ENCODE data around the gene SULF2.

Gene SULF2

GRCh38 chr20:47669152-47669425 lies 116.2 kb downstream of the SULF2 start:
- DNase-seq (ENCODE audit: low read depth, low spot score) = no peak

GRCh38 chr20:47668313-47669151 lies 116.7 kb downstream of the SULF2 start:
- DNase-seq (ENCODE audit: low read depth, low spot score) = no peak

GRCh38 chr20:47667531-47668312 lies 117.6 kb downstream of the SULF2 start:
- DNase-seq (ENCODE audit: low read depth, low spot score) = no peak

- no peak for DNase-seq (ENCODE audit: low read depth, low spot score)
These were observed 118.2 kb downstream of the SULF2 start for GRCh38 chr20:47667086-47667485.

GRCh38 chr20:47666304-47666703 lies 119.0 kb downstream of the SULF2 start:
- DNase-seq (ENCODE audit: low read depth, low spot score) = no peak

- no peak for DNase-seq (ENCODE audit: low read depth, low spot score)
These were observed 119.9 kb downstream of the SULF2 start for GRCh38 chr20:47665221-47665991.

- no peak for DNase-seq (ENCODE audit: low read depth, low spot score)
These were observed 120.5 kb downstream of the SULF2 start for GRCh38 chr20:47664744-47665143.

- DNase-seq (ENCODE audit: low read depth, low spot score) = no peak
These were observed 121.2 kb downstream of the SULF2 start for GRCh38 chr20:47664068-47664437.

GRCh38 chr20:47663354-47664067 lies 121.8 kb downstream of the SULF2 start:
- peak; percentile 68 for DNase-seq (ENCODE audit: low read depth, low spot score)

GRCh38 chr20:47662483-47663353 lies 122.6 kb downstream of the SULF2 start:
- no peak for DNase-seq (ENCODE audit: low read depth, low spot score)

- DNase-seq (ENCODE audit: low read depth, low spot score) = no peak
These were observed 123.6 kb downstream of the SULF2 start for GRCh38 chr20:47661714-47662113.

GRCh38 chr20:47660983-47661700 lies 124.1 kb downstream of the SULF2 start:
- no peak for DNase-seq (ENCODE audit: low read depth, low spot score)

GRCh38 chr20:47660602-47660905 lies 124.7 kb downstream of the SULF2 start:
- DNase-seq (ENCODE audit: low read depth, low spot score) = no peak

- no peak for DNase-seq (ENCODE audit: low read depth, low spot score)
These were observed 125.2 kb downstream of the SULF2 start for GRCh38 chr20:47659904-47660601.

GRCh38 chr20:47656318-47656717 lies 129.0 kb downstream of the SULF2 start:
- no peak for DNase-seq (ENCODE audit: low read depth, low spot score)

GRCh38 chr20:47655635-47656034 lies 129.6 kb downstream of the SULF2 start:
- DNase-seq (ENCODE audit: low read depth, low spot score) = no peak

GRCh38 chr20:47654370-47654769 lies 130.9 kb downstream of the SULF2 start:
- no peak for DNase-seq (ENCODE audit: low read depth, low spot score)

GRCh38 chr20:47653869-47654268 lies 131.4 kb downstream of the SULF2 start:
- no peak for DNase-seq (ENCODE audit: low read depth, low spot score)

- DNase-seq (ENCODE audit: low read depth, low spot score) = no peak
These were observed 132.5 kb downstream of the SULF2 start for GRCh38 chr20:47652794-47653193.

GRCh38 chr20:47652301-47652700 lies 133.0 kb downstream of the SULF2 start:
- no peak for DNase-seq (ENCODE audit: low read depth, low spot score)
